GM19035 (cell line): Measurements from ENCODE around the gene MPHOSPH10.
"Not testable (repeated sequence)": the region's sequence is repeated elsewhere in the genome, so short reads cannot be mapped to it uniquely, and the experiment has no call there.

ENCODE experiments used
- ATAC-seq: cut with Tn5 transposase; IDR thresholded peaks from one replicate; pipeline ENCODE4 v1.9.1; 2021; ENCODE audit not compliant: unreplicated experiment

MPHOSPH10 gene, protein sequence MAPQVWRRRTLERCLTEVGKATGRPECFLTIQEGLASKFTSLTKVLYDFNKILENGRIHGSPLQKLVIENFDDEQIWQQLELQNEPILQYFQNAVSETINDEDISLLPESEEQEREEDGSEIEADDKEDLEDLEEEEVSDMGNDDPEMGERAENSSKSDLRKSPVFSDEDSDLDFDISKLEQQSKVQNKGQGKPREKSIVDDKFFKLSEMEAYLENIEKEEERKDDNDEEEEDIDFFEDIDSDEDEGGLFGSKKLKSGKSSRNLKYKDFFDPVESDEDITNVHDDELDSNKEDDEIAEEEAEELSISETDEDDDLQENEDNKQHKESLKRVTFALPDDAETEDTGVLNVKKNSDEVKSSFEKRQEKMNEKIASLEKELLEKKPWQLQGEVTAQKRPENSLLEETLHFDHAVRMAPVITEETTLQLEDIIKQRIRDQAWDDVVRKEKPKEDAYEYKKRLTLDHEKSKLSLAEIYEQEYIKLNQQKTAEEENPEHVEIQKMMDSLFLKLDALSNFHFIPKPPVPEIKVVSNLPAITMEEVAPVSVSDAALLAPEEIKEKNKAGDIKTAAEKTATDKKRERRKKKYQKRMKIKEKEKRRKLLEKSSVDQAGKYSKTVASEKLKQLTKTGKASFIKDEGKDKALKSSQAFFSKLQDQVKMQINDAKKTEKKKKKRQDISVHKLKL

DNA sequence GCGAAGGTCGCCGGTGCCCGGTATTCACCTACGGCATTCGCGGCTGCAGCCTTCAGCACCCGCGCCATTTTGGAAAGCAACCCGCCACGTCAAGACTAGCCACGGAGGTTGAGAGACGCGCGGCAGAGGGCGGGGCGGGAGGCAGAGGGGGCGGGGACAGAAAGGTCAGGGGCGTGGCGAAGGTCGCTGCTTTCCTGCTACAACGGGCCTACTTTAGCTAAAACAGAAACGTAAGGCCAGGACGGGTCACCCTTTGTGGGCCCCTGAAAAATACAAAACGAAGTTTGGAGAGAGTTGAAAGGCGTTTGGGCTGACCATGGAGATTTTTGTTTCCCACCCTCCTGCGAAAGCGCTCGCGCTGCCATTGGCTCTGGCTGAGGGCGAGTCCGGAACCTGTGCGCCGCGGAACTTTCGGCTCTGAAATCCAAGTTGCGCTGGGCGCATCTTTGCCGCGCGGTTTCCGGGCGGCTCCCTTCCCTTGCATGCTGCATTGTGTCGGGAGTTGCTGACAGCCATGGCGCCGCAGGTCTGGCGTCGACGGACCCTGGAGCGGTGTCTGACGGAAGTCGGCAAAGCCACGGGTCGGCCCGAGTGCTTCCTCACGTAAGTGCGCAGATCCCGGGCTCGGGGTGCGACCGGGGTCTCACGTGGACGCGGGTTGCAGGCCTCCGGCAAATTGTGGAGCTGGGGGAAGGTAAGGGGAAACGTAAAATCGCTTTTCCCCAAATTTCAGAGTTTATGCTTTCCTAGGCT is at the start of gene MPHOSPH10, which contains the start of gene MCEE:
TSS of gene MPHOSPH10 (plus strand) at position 483 of the 753 bp plus-strand sequence. CDS start at position 515, 32 bp downstream.
TSS of gene MCEE (minus strand) at position 78 of the 753 bp plus-strand sequence. CDS start at position 68, 10 bp downstream.
- peak; percentile 92 for ATAC-seq

DNA sequence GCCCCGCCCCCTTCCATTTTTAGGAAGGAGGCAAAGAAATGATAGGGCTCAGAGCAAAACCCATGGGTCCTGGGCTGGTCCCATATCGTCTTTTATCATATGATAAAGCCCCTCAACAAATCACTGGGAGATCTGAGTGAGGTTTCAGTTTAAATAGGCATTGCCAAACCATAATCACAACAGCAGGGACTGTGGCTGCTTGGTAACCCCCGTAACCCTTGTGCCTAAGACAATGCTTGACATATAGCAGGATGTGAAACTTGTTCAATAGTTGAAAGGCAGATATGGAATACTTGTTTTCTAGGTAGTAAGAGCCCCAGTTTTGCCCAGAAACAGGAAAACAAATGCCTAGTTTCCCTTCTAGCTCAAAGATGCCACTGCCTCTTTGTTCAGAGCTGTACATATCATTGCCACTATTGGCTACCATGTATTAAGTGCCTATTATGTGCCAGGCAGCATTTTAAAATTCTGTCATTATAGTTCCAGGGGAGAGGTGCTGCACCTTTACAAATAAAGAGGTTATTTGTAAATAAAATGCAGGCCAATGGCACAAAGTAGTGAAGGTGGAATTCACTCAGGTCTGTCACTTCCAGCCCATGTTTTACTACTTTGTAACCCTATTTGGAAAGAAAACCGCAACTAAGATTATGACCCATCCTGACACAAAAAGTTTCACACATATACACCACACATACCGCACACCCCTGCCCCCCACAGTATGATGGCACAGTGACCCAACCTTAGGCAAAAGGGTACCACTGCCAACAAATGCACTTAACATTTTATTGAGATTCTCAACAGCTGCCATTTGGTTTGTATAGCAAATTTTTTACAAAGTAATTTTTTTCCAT is 47.8 kb upstream of the MPHOSPH10 start:
- no peak for ATAC-seq

DNA sequence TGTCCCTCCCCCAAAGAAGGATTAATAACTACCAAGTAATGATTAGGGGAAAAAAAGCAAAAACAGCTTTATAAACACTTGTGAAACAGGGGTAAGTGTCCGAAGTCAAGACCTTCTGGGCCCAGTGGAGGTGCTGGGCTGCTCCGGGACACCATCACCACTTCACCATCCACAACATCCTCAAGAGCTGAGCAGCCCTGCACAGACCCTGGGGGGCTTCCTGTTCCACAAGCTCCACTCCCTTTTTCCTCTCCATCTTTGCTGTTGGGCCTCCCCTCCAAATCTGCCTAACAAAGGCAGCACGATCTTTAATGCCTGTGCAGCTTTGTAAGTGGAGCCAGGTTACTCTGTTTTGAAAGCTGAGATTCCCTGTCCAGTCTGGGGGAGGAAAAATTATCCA is 47.1 kb upstream of the MPHOSPH10 start:
- not testable (repeated sequence) for ATAC-seq

DNA sequence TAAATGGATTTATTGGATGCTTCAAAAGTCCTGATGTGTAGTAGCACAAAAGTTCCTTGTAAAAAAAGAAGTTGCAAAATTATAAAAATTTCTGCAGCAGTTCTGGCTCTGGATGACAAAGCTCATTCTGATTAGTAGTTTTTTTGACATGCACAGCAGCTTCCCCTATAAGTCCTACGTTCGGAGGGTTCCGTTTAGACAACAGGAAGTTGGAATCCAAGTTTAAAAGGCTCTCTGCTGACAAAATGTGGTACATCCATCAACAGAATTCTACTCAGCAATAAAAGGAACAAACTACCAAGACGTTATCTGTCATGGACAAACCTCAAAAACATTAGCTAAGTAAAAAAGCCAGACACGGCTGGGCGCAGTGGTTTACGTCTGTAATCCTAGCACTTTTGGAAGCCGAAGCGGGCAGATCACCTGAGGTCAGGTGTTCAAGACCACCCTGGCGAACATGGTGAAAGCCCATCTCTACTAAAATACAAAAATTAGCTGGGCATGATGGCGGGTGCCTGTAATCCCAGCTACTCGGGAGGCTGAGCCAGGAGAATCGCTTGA is 46.6 kb upstream of the MPHOSPH10 start:
- not testable (repeated sequence) for ATAC-seq

DNA sequence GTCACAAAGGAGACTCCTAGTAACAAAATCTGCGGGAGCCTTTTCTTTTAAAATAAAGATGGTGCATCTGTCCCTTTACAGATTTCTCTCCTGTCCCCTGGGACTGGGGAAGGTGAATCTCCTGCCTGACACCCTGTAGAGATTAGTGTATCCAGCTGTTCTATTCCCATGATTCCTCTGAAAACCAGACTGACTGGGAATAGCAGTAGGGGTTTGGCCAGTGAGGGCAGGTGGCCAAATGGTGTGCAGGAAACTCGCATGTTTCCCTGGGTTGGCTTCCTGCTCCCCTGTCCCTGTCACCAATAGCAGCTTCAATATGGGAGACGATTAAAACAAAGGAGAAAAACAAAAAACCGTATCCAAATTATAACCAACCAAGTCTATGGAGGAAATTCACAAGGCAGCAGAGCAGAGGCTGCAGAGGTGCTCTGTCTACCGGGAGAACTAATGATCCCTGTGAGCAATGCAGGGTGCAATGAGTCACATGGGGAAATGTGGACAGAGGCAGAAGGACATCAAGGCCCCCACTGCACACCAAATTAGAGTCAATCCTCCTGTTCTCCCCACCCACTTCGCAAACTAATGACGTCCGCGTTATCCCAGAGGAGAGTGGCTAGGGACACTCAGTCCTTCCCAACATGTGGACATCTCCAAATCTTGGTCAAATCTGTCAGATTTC is 45.0 kb upstream of the MPHOSPH10 start:
- not testable (repeated sequence) for ATAC-seq

DNA sequence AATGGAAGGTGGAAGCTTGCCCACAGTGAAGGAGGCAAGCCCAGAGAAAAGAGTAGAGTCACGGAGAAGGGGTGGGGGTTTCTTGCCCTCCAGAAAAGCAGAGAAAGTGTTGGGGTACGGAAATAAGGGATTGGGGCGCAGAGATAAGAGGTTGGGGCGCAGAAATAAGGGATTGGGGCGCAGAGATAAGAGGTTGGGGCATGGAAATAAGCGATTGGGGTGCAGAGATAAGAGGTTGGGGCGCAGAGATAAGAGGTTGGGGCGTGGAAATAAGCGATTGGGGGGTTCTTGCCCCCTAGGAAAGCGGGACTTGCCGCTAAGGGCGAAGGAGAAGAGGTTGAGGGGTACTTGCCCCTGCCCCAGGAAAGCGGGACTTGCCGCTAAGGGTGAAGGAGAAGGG is 41.0 kb upstream of the MPHOSPH10 start:
- not testable (repeated sequence) for ATAC-seq

DNA sequence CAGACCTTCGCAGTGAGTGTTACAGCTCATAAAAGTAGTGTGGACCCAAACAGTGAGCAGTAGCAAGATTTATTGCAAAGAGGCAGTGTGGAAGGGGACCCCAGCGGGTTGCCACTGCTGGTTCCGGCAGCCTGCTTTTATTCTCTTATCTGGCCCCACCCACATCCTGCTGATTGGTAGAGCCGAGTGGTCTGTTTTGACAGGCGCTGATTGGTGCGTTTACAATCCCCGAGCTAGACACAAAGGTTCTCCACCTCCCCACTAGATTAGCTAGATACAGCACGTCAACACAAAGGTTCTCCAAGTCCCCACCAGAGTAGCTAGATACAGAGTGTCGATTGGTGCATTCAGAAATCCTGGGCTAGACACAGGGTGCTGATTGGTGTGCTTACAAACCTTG is 38.6 kb upstream of the MPHOSPH10 start:
- ATAC-seq: not testable (repeated sequence)

DNA sequence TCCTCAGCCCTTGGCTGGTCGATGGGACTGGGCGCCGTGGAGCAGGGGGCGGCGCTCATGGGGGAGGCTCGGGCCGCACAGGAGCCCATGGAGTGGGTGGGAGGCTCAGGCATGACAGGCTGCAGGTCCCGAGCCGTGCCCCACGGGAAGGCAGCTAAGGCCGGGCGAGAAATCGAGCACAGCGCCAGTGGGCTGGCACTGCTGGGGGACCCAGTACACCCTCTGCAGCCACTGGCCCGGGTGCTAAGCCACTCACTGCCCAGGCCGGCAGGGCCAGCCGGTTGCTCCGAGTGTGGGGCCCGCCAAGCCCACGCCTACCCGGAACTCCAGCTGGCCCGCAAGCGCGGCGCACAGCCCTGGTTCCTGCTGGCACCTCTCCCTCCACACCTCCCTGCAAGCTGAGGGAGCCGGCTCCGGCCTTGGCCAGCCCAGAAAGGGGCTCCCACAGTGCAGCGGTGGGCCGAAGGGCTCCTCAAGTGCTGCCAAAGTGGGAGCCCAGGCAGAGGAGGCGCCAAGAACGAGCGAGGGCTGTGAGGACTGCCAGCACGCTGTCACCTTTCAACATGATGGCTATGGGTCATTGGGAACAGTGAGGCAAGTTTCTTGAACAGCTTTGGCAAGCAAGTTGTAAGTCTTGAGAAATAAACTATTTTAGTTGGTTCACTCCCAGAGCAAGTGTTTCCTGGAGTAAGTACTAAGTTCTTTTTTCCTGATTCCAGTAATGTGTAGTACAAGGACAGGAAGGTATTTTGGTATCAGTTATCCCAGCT is 37.8 kb upstream of the MPHOSPH10 start:
- ATAC-seq: not testable (repeated sequence)

DNA sequence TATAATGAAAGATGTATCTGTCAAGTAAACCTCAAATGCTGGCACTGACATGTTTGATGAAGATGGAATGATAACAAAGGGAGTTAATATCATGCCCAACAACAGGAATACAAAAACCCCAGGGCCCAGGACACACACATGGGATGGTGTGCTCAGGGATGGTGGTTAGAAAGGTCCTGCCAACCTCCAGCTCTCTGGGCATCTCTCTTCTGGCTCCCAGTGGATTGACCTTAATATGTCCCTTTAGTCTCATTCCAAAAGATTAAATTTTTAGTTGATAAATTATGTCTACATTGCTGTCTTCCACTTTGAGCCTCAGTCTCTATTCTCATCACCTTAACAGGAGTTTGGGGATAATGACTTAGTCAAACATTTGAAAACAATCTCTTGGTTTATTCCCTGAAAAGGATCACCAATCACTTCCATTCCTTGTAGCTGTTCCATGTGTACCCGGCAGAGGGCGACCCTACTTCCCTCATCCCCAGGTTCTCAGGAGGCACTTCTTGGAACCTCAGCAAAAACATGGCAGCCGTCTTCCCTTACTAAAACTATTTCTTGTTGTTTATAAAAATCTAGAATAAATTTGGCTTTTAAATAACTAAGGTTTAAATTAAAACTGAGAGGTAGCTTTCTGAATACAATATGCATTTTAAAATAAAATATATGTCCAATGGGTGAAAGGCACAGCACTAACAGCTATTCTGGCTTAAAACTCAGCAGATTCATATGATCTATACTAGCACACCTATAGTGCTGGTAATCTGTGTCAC is 30.1 kb upstream of the MPHOSPH10 start:
- ATAC-seq: no peak

DNA sequence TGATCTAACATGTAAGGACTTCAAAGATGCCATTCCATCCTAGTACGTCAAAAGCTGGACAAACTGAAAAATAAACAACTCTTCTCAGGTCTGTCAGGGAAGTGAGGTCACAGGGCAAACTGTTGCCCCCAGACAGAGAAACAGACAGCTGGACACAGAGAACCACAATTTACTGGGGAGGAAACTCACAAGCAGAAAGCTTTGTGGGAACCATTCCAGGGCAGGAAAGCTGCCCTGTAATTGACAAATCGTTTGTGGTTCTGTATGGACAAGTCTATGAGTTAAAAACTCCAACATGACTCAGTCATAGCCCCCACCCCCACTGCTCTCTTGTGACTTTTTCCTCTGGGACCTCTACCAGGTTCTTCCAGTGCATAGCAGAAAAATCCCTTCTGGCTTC is 28.8 kb upstream of the MPHOSPH10 start:
- ATAC-seq: no peak

DNA sequence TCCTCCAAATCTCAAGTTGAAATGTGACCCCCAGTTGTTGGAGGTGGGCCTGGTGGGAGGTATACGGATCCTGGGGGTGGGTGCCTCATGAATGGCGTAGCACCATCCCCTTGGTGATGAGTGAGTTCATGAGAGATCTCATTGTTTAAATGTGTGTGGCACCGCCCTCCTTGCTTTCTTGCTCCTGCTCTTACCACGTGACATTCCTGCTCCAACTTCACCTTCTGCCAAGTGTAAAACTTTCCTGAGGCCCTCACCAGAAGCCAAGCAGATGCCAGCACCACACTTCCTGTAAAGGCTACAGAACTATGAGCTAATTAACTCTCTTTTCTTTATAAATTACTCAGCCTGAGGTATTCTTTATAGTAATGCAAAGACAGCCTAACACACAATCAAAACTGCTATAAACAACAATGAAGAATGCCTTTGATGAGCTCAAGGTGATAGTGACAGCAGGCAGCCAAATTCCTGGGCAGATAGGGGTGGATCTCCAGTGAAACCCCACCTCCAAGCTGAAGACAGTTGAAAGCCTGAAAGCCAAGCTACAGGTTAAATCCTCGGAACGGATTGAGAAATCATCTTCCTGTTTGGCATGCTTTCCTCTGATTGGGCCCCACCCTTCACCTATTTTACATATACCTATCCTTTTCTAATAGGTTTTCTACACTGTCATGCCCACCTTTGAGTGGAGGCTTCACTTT is 27.3 kb upstream of the MPHOSPH10 start:
- ATAC-seq: no peak

DNA sequence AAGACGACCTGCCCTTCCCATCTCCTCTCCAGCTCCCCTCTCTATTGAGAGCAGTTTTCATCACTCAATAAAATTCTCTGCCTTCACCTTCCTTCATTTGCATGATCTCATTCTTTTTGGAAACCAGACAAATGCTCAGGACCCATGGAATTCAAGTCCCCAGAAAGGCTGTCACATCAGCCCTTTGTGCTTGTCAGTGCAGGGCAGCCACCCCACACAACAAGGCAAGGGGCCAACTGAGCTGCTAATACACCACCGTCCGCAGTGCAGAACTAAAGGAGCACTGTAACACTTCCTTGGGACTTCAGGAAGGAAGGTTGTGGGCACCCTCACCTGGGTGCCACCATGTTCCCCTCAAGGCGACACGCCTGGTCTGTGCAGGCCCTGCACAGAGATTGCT is 26.6 kb upstream of the MPHOSPH10 start:
- ATAC-seq: no peak

DNA sequence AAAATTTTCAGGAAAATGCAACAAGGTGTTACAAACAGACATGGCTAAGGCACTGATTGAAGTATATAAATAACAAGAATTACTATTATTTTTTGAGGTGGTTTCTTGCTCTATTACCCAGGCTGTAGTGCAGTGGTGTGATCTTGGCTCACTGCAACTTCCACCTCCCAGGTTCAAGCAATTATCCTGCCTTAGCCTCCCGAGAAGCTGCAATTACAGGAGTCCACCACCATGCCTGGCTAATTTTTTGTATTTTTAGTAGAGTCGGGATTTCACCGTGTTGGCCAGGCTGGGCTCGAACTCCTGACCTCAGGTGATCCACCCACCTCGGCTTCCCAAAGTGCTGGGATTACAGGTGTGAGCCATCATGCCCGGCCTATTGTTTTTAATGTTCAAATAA is 24.0 kb upstream of the MPHOSPH10 start:
- not testable (repeated sequence) for ATAC-seq

DNA sequence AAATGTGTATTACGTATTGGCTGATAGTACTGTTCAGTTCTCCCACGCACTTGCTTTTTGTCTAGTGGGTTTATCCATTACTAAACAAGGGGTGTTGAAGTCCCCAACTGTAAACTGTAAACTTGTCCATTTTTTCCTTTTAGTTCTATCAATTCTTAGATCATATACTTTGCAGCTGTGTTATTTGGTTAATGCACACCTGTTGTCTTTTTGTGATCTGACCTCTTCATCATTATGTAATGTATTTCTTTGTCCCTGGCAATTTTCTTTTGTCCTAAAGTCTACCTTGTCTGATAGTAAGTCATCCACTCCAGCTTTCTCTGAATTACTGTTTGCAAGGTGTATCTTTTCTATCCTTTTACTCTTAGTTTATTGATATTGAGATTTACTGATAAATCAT is 22.3 kb upstream of the MPHOSPH10 start:
- no peak for ATAC-seq

DNA sequence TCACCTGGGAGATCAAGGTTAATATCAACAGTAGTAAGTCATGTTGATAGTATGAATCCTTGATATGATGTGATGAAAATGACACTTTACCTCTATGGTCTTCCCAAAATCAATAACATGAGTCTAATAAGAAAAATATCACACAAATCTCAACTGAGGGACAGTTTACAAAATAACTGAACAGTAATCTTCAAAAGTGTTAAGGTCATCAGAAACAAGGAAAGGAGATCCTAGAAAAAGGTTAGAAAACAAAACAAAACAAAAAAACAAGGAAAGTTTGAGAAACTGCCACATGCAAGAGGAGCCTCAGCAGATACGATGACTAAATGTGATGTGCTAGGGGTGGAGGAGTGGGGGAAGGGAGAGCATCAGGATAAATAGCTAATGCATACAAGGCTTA is 16.6 kb upstream of the MPHOSPH10 start:
- no peak for ATAC-seq

DNA sequence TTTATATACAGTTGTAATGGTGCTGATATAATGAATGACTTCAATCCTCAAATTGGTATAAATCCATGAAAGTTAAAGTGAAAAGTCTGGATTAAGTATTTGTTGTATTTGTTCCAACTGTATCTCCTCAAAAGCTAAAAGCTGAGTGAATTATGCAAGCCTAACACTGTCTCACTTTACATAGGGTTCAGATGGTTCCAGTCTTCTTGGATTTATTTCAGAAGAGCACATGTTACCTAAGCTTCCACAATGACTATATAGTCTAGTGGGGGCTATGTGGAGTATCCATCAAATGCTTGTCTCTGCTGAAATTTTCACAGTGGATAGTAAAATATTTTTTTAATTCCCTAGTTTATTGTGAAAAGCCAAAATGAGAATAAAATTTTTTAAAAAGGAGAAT is 13.4 kb upstream of the MPHOSPH10 start:
- ATAC-seq: no peak

DNA sequence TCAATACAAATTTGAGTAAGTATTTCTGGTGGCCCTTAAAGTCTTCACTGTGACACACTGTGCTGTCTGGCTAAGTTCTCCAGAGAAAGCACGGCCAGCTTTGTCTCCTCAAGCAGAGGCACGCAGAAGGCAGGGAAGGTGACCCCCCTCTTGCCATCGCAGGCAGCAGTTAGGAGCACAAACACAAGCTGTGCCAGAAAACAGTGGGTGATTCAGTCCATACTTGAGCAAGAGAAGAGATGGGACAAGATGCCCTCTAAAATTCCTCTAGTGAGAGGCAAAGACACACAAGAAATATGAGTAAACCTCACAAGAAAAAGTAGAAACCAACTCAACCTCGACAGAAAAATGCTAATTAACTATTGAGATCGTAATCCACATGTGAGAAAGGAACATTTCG is 10.2 kb upstream of the MPHOSPH10 start:
- no peak for ATAC-seq

DNA sequence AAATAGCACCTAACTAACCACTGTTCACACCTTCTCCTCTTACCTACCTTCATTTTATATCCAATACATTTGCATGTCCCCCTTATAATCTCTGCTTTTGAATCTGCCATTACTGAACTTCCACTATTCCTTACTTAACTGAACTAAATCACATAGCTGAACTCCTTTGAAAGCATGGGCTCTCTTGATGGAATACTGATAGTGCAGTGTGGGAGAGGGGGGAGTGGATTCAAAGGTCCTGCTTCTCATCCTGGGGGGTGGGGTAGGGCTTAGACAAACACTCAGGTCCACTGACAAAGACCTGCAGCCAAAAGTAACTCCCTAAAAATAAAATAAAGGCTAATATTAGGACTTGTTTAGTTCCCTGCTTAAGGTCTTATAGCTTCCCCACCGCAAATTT is 9.0 kb upstream of the MPHOSPH10 start:
- no peak for ATAC-seq
